A673 (cell line): ENCODE results near the gene CBLB. TPM values are rescaled to one million over a fixed set of nuclear protein-coding genes. Genes with fewer than 3 reads are reported as not detected.

ENCODE experiments used
- BruUV-seq: library from RNA; stranded (reverse); fragments of 400-500 nt; replicated peaks from 2 replicates; lab custom pipeline; 2021; lab: Mats Ljungman, UMichigan
- CTCF ChIA-PET: fragments of 300-600 bp; sonication (Branson Sonifier 250); formaldehyde crosslinking; loops from one replicate; lab custom pipeline; 2022; ENCODE audit warnings: antibody characterized with exemption; lab: Charles Lee
- POLR2A ChIA-PET: fragments of 300-600 bp; sonication (Branson Sonifier 250); formaldehyde crosslinking; loops from one replicate; lab custom pipeline; 2022; ENCODE audit warnings: antibody characterized with exemption; ENCODE audit not compliant: low non-redundant PET; lab: Charles Lee
- DNase-seq: peaks from one replicate; pipeline ENCODE4 v3.0.0-alpha.2; 2015; ENCODE audit warnings: low spot score
- H3K27ac ChIP-seq: fragments of 200-600 bp; sonication (generic); 2 replicates; pipeline ENCODE4 v1.5.1; 2016; ENCODE audit warnings: mixed run types, low read depth, mild to moderate bottlenecking, mixed read lengths, antibody characterized with exemption, low read length; ENCODE audit not compliant: poor library complexity, severe bottlenecking
- H3K27me3 ChIP-seq: fragments of 200-600 bp; sonication (generic); replicated peaks from 2 replicates; pipeline ENCODE4 v1.6.1; 2017; ENCODE audit warnings: mixed run types, low read depth, mild to moderate bottlenecking, mixed read lengths, antibody characterized with exemption, low read length; ENCODE audit not compliant: insufficient read depth, poor library complexity
- H3K36me3 ChIP-seq: fragments of 200-600 bp; sonication (generic); 2 replicates; pipeline ENCODE4 v1.6.1; 2016; ENCODE audit warnings: mixed run types, mild to moderate bottlenecking, mixed read lengths, antibody characterized with exemption, low read length; ENCODE audit not compliant: insufficient read depth, poor library complexity, severe bottlenecking
- H3K4me1 ChIP-seq: fragments of 200-600 bp; sonication (generic); 2 replicates; pipeline ENCODE4 v1.6.1; 2017; ENCODE audit warnings: mixed run types, mild to moderate bottlenecking, mixed read lengths, antibody characterized with exemption, low read length; ENCODE audit not compliant: insufficient read depth, poor library complexity, severe bottlenecking
- H3K4me3 ChIP-seq: fragments of 200-600 bp; sonication (generic); 2 replicates; pipeline ENCODE4 v1.5.1; 2016; ENCODE audit warnings: low read depth, mixed run types, mild to moderate bottlenecking, mixed read lengths, low read length; ENCODE audit not compliant: poor library complexity, severe bottlenecking
- H3K9me3 ChIP-seq: fragments of 200-600 bp; sonication (generic); 2 replicates; pipeline ENCODE4 v1.6.1; 2016; ENCODE audit warnings: mixed run types, low read depth, mild to moderate bottlenecking, mixed read lengths, antibody characterized with exemption, low read length; ENCODE audit not compliant: poor library complexity, severe bottlenecking
- CTCF ChIP-seq: fragments of 300-800, 200-600 bp; sonication (generic); conservative IDR thresholded peaks from 2 replicates; pipeline ENCODE4 v1.5.1; 2017; ENCODE audit warnings: low read depth, mild to moderate bottlenecking, antibody characterized with exemption, low read length, moderate library complexity, mixed read lengths
- EZH2 ChIP-seq: fragments of 200-600 bp; sonication (generic); IDR thresholded peaks from 2 replicates; pipeline ENCODE4 v1.6.1; 2017; ENCODE audit warnings: borderline replicate concordance, low read depth, mild to moderate bottlenecking, mixed read lengths, antibody characterized with exemption, low read length; ENCODE audit not compliant: poor library complexity, severe bottlenecking
- intact Hi-C: fragments of 100-400 bp; cut with micrococcal nuclease; formaldehyde crosslinking; loops from one replicate; pipeline ENCODE4 v1.10.0; 2022; ENCODE audit not compliant: unreplicated experiment
- total RNA-seq: library from RNA; stranded (reverse); gene quantifications from 2 replicates; pipeline ENCODE4 v1.2.3, GENCODE V29; 2021

CBLB gene
- total RNA-seq, 1 experiment from 2014 or later = 23.3 TPM

- no TSS peak for BruUV-seq
- intact Hi-C loops = loop anchor here (1.0 to 10.0 kb wide), 3 partner anchors 518 to 1428 kb away; no protein-coding TSS in a partner anchor
- ChIA-PET POLR2A (no interaction called here), CTCF (no interaction called here)
- Histone ChIP-seq H3K9me3 (no peaks in the 10 kb centered on the region), H3K27me3 (no peaks in the 10 kb centered on the region), H3K36me3 (no peaks in the 10 kb centered on the region), H3K27ac (no peak overlapping the region), H3K4me1 (peaks cover 27% of the 10 kb centered on the region), H3K4me3 (no peak overlapping the region)
- TF ChIP-seq CTCF (peak; percentile 91), EZH2 (no peak)
- DNase-seq = peak; percentile 41
Observed at GRCh38 chr3:105686278-105686897, 182.4 kb downstream of the CBLB start.

- H3K27ac ChIP-seq = no peak overlapping the region
- ChIA-PET POLR2A (no interaction called here), CTCF (no interaction called here)
- H3K36me3 ChIP-seq = peaks cover 4% of the 10 kb centered on the region
- H3K4me3 ChIP-seq = no peak overlapping the region
- TF ChIP-seq CTCF (no peak), EZH2 (no peak)
- no peaks in the 10 kb centered on the region for H3K4me1 ChIP-seq
- intact Hi-C loops = loop anchor here (10.0 kb wide), 2 partner anchors 525 to 1435 kb away; no protein-coding TSS in a partner anchor
- no peaks in the 10 kb centered on the region for H3K27me3 ChIP-seq
- no peaks in the 10 kb centered on the region for H3K9me3 ChIP-seq
- no peak for DNase-seq
- no TSS peak for BruUV-seq
Observed at GRCh38 chr3:105679951-105680350, 188.9 kb downstream of the CBLB start.

- ChIA-PET CTCF (no interaction called here), POLR2A (no interaction called here)
- no peaks in the 10 kb centered on the region for H3K4me1 ChIP-seq
- BruUV-seq = no TSS peak
- H3K27ac ChIP-seq = no peak overlapping the region
- TF ChIP-seq CTCF (no peak), EZH2 (no peak)
- no peak for DNase-seq
- no peak overlapping the region for H3K4me3 ChIP-seq
- intact Hi-C loops = no loop called here
- H3K9me3 ChIP-seq = no peaks in the 10 kb centered on the region
- H3K27me3 ChIP-seq = no peaks in the 10 kb centered on the region
- peaks cover 4% of the 10 kb centered on the region for H3K36me3 ChIP-seq
Observed at GRCh38 chr3:105678017-105678416, 190.8 kb downstream of the CBLB start.
